ENCODE data around the gene PACSIN2.

Gene PACSIN2

GRCh38 chr22:42994917-42995562 lies 19.9 kb downstream of the PACSIN2 start:
- H3K4me3 ChIP-seq (ENCODE audit: low read depth, low read length), result peak overlapping the region; percentile 26
- DNase-seq (ENCODE audit: low read depth), result peak; percentile 95
- TF ChIP-seq MAX (IDR thresholded peaks at IDR 0.05; ENCODE audit: low read depth, low read length) (no peak), CTCF (IDR thresholded peaks at IDR 0.05; ENCODE audit: low read depth, low read length) (no peak), POLR2A (IDR thresholded peaks at IDR 0.05; ENCODE audit: extremely low read depth, insufficient read length) (no peak), MYC (IDR thresholded peaks at IDR 0.05; ENCODE audit: low read depth, low read length) (no peak)

GRCh38 chr22:42994276-42994916 lies 20.6 kb downstream of the PACSIN2 start:
- DNase-seq (ENCODE audit: low read depth), result no peak
- H3K4me3 ChIP-seq (ENCODE audit: low read depth, low read length), result peak overlapping the region; percentile 26
- TF ChIP-seq MYC (IDR thresholded peaks at IDR 0.05; ENCODE audit: low read depth, low read length), result no peak
- no peak for TF ChIP-seq CTCF (IDR thresholded peaks at IDR 0.05; ENCODE audit: low read depth, low read length)
- no peak for TF ChIP-seq POLR2A (IDR thresholded peaks at IDR 0.05; ENCODE audit: extremely low read depth, insufficient read length)
- TF ChIP-seq MAX (IDR thresholded peaks at IDR 0.05; ENCODE audit: low read depth, low read length), result no peak

GRCh38 chr22:42993651-42994275 lies 21.2 kb downstream of the PACSIN2 start:
- no peak overlapping the region for H3K4me3 ChIP-seq (ENCODE audit: low read depth, low read length)
- DNase-seq (ENCODE audit: low read depth), result peak; percentile 80
- no peak for TF ChIP-seq MYC (IDR thresholded peaks at IDR 0.05; ENCODE audit: low read depth, low read length)

GRCh38 chr22:42992886-42993479 lies 22.0 kb downstream of the PACSIN2 start:
- no peak for DNase-seq (ENCODE audit: low read depth)
- TF ChIP-seq CTCF (IDR thresholded peaks at IDR 0.05; ENCODE audit: low read depth, low read length) (no peak), POLR2A (IDR thresholded peaks at IDR 0.05; ENCODE audit: extremely low read depth, insufficient read length) (no peak), MYC (IDR thresholded peaks at IDR 0.05; ENCODE audit: low read depth, low read length) (no peak), MAX (IDR thresholded peaks at IDR 0.05; ENCODE audit: low read depth, low read length) (no peak)
- no peak overlapping the region for H3K4me3 ChIP-seq (ENCODE audit: low read depth, low read length)

GRCh38 chr22:42992092-42992491 lies 22.9 kb downstream of the PACSIN2 start:
- DNase-seq (ENCODE audit: low read depth), result no peak
- TF ChIP-seq POLR2A (IDR thresholded peaks at IDR 0.05; ENCODE audit: extremely low read depth, insufficient read length), result no peak
- TF ChIP-seq MYC (IDR thresholded peaks at IDR 0.05; ENCODE audit: low read depth, low read length), result no peak
- no peak for TF ChIP-seq CTCF (IDR thresholded peaks at IDR 0.05; ENCODE audit: low read depth, low read length)
- TF ChIP-seq MAX (IDR thresholded peaks at IDR 0.05; ENCODE audit: low read depth, low read length), result no peak
- no peak overlapping the region for H3K4me3 ChIP-seq (ENCODE audit: low read depth, low read length)
